Measurements from ENCODE around the gene ANKS6. TPM values are rescaled to one million over a fixed set of nuclear protein-coding genes. Genes with fewer than 3 reads are reported as not detected.

ANKS6 gene
- total and polyA plus RNA-seq, 10 donors: 4.9 to 9.4 (median 7.0) TPM

- TF ChIP-seq POLR2A (IDR thresholded peaks at IDR 0.05) (no peak), CTCF (IDR thresholded peaks at IDR 0.05 in 8 of 11, conservative IDR thresholded peaks at IDR 0.05 in 3 of 11) (no peak), POLR2AphosphoS5 (IDR thresholded peaks at IDR 0.05) (no peak)
- Histone ChIP-seq H3K36me3 (no peaks in the 10 kb centered on the region), H3K27ac (no peak overlapping the region), H3K4me1 (peaks cover 4 to 31% (median 20%) of the 10 kb centered on the region in 6 donors), H3K9me3 (no peaks in the 10 kb centered on the region), H3K4me3 (no peak overlapping the region), H3K27me3 (replicated peaks in 1 of 7) (peaks cover 7 to 89% (median 53%) of the 10 kb centered on the region in 7 donors)
- no peak for DNase-seq
- intact Hi-C loops (cut with DNase I; ENCODE audit: low total_unique reads): no loop called here
- WGBS, 5 donors: 62 to 71% (median 67%) methylated on average over 12 to 14 of the region's 14 CpGs
Measured at GRCh38 chr9:98709968-98710965, 86.1 kb downstream of the ANKS6 start.

GRCh38 chr9:98708933-98709911 is 87.1 kb downstream of the ANKS6 start, which contains the start of gene GABBR2:
TSS of gene GABBR2 (minus strand) at chr9:98708935. CDS start at chr9:98708737, 198 bp downstream.
- Histone ChIP-seq H3K27me3 (replicated peaks in 1 of 7) (peaks cover 7 to 88% (median 53%) of the 10 kb centered on the region in 7 donors), H3K4me1 (peaks cover 4 to 31% (median 20%) of the 10 kb centered on the region in 6 donors), H3K36me3 (no peaks in the 10 kb centered on the region), H3K27ac (no peak within 1 kb of the TSS), H3K9me3 (no peaks in the 10 kb centered on the region), H3K4me3 (peak within 1 kb of the TSS in 7 of 8 donors; percentile 14 to 61 (median 31))
- intact Hi-C loops (cut with DNase I; ENCODE audit: low total_unique reads): no loop called here
- no peak for DNase-seq
- WGBS, 5 donors: 3 to 13% (median 5%) methylated on average over 24 to 111 of the region's 111 CpGs
- TF ChIP-seq POLR2AphosphoS5 (IDR thresholded peaks at IDR 0.05): no peak

- Histone ChIP-seq H3K4me1 (peaks cover 4 to 31% (median 20%) of the 10 kb centered on the region in 6 donors), H3K27ac (no peak overlapping the region), H3K9me3 (no peaks in the 10 kb centered on the region), H3K36me3 (no peaks in the 10 kb centered on the region), H3K27me3 (replicated peaks in 1 of 7) (peaks cover 7 to 96% (median 53%) of the 10 kb centered on the region in 7 donors), H3K4me3 (peak overlapping the region in 7 of 8 donors; percentile 14 to 61 (median 31))
- intact Hi-C loops (cut with DNase I; ENCODE audit: low total_unique reads): no loop called here
- TF ChIP-seq CTCF (IDR thresholded peaks at IDR 0.05 in 8 of 11, conservative IDR thresholded peaks at IDR 0.05 in 3 of 11) (no peak), POLR2AphosphoS5 (IDR thresholded peaks at IDR 0.05) (no peak), POLR2A (IDR thresholded peaks at IDR 0.05) (no peak)
- 1 to 14% (median 4%) methylated on average over 20 to 89 of the region's 89 CpGs for WGBS, 5 donors
- DNase-seq: no peak
Measured at GRCh38 chr9:98708103-98708932, 88.0 kb downstream of the ANKS6 start.

Data from spleen (tissue), 11 donors.